ENCODE data around the gene FOXA3. TPM values are rescaled to one million over a fixed set of nuclear protein-coding genes. Genes with fewer than 3 reads are reported as not detected.
A peak's percentile ranks its signal among the peaks of the same experiment; 100 is the strongest.

Gene FOXA3
- not detected for total RNA-seq
- 0 reads per million in 2 donors for total RNA-seq

DNA sequence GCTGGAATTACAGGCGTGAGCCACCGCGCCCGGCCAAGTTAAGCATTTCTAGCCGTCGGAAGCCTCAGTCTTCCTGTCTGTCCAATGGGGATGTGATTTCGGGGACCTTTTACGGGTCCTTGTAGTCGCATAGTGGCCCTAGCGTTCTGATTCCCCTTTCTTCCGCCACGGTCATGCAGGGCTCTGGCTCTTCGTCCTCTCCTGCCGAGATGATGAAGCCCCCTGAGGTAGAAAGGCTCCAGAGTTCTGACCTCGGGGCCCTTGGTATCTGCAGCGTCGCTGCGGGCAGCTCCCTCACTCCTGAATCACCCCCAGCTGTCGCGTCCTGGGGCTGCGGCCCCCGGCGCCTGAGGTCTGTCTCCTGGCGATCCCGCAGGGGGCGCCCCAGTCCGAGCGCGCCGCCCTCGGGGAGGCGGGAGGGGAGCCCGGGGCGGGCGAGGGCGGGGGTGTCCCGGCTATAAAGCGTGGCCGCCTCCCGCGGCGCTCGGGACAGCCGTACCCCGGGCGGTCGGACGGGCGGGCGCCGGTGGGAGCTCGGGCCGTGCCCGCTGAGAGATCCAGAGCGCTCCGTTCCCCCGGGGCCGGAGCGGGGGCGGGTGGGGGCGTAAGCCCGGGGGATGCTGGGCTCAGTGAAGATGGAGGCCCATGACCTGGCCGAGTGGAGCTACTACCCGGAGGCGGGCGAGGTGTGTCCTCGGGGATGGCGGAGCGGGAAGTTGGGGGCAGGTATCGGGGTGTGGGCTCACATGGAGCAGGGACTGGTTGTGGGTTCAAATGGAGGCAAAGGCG, at the start of gene FOXA3:
Gene FOXA3 (plus strand): TSS at position 487 of the 789 bp plus-strand sequence. CDS start 131 bp downstream, at position 618.
- Mint-ChIP-seq H3K27me3 (peaks cover 13% of the 10 kb centered on the region), H3K4me3 (peak within 1 kb of the TSS; percentile 100), H3K27ac (peak within 1 kb of the TSS; percentile 99), H3K36me3 (ENCODE audit: low read depth) (peaks cover 4% of the 10 kb centered on the region), H3K4me1 (peaks cover 35% of the 10 kb centered on the region)
- no peaks in the 10 kb centered on the region for H3K9me3 ChIP-seq (ENCODE audit: control insufficient read depth, low read length, poor library complexity, severe bottlenecking)
- DNase-seq (peak; percentile 47 to 58 (median 56)), ATAC-seq (peak; percentile 13)

DNA sequence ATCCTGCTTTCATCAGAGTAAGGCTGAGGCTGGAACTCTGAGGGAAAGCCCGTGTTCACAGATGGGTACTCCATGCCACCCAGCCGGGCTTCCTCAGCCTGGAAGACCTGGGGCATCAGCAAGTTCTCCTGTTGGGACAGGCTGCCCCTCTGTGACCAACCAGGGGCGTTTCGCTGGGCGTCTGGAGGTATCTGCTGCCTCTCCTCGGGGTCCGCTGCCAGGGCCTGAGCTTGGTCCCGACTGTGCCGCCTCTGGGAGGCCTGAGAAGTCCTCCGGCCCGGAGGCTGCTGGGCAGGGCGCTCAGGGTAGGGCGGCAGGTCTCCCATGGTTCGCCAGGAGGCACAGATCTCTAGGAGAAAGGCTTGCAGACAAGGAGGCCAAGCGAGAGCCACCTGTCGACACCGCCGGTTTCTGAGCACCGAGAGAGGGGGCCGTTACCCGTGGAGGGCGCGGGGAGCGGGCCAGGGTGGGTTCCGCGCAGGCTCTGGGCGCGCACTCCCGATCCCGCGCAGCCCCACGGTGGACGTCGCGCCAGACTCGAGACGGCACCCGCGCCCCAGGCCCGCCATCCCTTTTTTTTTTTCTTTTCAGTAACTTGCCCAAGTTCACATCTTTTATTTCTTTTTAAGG, 49.2 kb upstream of the FOXA3 start, which contains the start of gene RSPH6A:
Gene RSPH6A (minus strand): TSS at position 458 of the 630 bp plus-strand sequence. CDS start 132 bp downstream, at position 326.
- no peaks in the 10 kb centered on the region for H3K9me3 ChIP-seq (ENCODE audit: control insufficient read depth, low read length, poor library complexity, severe bottlenecking)
- DNase-seq (no peak), ATAC-seq (no peak)
- Mint-ChIP-seq H3K27ac (no peak within 1 kb of the TSS), H3K4me3 (peak within 1 kb of the TSS; percentile 19), H3K4me1 (no peaks in the 10 kb centered on the region), H3K27me3 (peaks cover 4% of the 10 kb centered on the region), H3K36me3 (ENCODE audit: low read depth) (no peaks in the 10 kb centered on the region)

DNA sequence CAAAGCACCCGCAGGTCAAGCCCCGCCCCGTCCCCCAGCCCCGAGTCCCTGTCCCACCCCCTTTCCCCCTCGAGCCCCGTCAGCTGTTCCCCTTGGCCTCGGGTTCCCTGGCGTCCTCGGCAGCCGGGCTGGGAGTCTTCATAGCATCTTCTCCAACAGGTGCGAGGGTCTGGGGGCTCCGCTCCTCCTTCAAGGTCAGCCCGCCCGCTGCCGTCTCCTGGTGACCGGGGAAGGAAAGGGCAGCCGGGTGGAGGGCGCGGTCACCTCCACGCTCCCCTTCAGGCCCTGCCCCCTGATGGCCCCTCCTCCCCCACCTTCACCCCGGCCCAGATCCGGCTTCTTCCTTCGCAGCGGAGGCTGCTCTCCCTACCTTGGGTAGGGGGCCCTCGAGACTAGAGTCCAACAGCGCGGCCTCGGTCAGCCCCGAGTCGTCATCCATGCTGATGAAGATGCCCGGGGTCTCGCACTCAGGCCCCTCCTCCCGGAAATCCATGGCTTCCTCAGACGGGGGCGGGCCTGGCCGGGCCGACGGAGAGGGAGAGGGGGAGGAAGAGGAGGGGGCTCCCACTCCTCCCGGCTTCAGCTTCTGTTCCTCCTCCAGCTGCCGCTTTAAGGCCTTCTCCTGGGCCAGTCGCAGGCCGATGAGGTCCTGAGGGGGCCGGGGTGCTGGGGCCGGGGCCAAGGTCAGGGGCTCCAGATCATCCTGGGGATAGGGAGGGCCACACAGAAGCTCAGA, 48.5 kb upstream of the FOXA3 start:
- ATAC-seq: no peak
- peaks cover 4% of the 10 kb centered on the region for H3K27me3 Mint-ChIP-seq
- peak overlapping the region; percentile 19 for H3K4me3 Mint-ChIP-seq
- DNase-seq: no peak
- H3K36me3 Mint-ChIP-seq (ENCODE audit: low read depth): no peaks in the 10 kb centered on the region
- H3K4me1 Mint-ChIP-seq: no peaks in the 10 kb centered on the region
- H3K9me3 ChIP-seq (ENCODE audit: control insufficient read depth, low read length, poor library complexity, severe bottlenecking): no peaks in the 10 kb centered on the region
- H3K27ac Mint-ChIP-seq: no peak overlapping the region

DNA sequence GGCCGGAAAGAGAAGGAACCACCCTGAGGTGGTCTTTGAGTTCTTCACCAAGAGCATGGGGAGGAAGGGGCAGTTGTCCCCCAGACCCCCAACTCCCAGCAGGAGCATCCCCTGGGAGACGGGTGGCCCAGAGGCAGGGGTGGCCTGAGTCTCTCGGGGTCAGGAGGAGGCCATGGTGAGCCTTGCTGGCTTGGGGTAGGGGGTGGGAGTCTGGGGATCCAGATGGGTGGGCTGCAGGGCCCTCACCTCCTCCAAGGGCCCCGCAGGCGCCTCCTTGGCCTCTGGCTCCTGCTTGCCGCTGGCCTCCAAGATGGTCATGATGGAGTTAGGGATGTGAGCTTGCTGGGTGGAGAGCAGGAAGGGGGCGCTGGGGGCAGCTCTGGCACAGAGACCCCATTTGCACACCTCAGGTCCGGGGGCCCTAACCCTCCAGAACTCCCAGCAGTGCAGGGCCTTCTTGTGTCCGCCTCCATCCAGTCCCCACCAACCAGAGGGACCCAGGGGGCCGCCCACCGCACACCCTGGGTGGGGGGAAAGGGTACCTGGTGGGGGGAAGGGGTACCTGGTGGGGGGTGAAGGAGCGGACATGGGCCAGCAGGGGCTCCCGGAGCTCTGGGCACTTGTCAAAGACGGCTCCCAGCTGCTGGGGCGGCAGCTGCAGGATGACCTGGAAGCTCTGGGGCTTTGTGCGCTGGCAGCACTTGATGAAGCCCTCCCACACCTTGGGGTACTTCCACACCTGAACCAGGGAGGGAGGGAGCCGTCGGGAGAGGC, 47.7 kb upstream of the FOXA3 start:
- Mint-ChIP-seq H3K4me3 (peak overlapping the region; percentile 19), H3K4me1 (no peaks in the 10 kb centered on the region), H3K27ac (no peak overlapping the region), H3K27me3 (peaks cover 4% of the 10 kb centered on the region), H3K36me3 (ENCODE audit: low read depth) (no peaks in the 10 kb centered on the region)
- no peaks in the 10 kb centered on the region for H3K9me3 ChIP-seq (ENCODE audit: control insufficient read depth, low read length, poor library complexity, severe bottlenecking)
- ATAC-seq (no peak), DNase-seq (no peak)

DNA sequence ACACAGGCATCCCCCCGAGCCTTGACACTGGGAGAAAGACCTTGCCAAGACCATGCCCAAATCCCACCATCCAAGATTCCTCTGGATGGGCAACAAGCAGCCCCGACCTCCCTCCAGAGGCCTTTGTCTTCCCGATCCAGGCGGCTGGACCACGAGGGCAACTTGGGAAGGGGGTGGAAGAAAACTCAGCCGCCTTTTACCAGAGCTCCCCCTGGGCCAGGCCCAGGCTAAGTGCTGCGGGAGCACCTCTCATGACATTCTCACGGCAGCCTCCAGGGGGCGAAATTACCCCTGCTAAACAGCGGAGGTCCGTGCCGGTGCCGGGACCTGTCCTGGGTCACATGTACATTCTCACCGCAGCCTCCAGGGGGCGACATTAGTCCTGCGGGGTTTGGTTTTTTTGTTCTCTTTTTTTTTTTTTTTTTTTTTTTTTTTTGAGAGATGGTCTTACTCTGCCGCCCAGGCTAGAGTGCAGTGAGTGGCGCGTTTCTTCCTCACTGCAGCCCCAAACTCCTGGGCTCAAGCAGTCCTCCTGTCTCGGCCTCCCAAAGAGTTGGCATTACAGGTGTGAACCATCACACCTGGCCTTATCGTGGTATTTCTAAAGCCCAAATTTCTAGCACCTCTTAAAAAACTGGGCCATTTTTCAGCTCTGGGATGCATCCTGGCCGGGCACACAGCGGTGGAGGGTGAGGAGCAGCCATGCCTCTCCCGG, 47.0 kb upstream of the FOXA3 start:
- Mint-ChIP-seq H3K4me1 (no peaks in the 10 kb centered on the region), H3K36me3 (ENCODE audit: low read depth) (no peaks in the 10 kb centered on the region), H3K27ac (peak overlapping the region; percentile 53), H3K4me3 (peak overlapping the region; percentile 36), H3K27me3 (peaks cover 2% of the 10 kb centered on the region)
- ATAC-seq: peak; percentile 100
- no peaks in the 10 kb centered on the region for H3K9me3 ChIP-seq (ENCODE audit: control insufficient read depth, low read length, poor library complexity, severe bottlenecking)
- peak; percentile 89 to 98 (median 93) for DNase-seq

DNA sequence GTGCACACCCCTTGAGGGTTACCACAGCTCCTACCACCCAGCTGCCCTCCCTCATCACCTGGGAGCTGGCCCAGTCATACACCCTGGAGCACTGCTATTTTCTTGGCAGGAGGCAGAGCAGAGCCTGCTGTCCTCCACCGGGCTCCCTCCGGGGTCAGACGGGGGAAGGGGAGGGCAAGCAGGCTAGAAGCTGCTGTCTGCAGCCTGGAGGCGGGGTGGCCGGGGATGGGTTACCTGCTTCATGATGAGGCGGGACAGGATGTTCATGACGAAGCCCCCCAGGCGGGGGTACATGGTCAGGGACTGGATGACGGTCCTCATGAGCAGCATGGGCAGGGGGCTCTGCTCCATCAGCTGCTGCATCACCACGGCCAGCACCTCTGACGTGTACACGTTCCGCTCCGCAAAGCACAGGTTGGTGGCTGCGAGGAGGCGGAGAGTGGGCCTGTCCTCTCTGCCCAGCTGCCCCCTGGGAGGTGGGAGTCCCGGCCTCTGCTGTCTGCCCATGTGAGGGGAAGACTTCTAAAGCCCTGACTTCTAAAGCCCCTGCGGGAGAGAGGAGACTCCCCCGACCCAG, 46.3 kb upstream of the FOXA3 start:
- DNase-seq: no peak
- no peaks in the 10 kb centered on the region for H3K36me3 Mint-ChIP-seq (ENCODE audit: low read depth)
- peak; percentile 4 for ATAC-seq
- no peaks in the 10 kb centered on the region for H3K27me3 Mint-ChIP-seq
- H3K4me1 Mint-ChIP-seq: no peaks in the 10 kb centered on the region
- no peaks in the 10 kb centered on the region for H3K9me3 ChIP-seq (ENCODE audit: control insufficient read depth, low read length, poor library complexity, severe bottlenecking)
- peak overlapping the region; percentile 53 for H3K27ac Mint-ChIP-seq
- H3K4me3 Mint-ChIP-seq: no peak overlapping the region

DNA sequence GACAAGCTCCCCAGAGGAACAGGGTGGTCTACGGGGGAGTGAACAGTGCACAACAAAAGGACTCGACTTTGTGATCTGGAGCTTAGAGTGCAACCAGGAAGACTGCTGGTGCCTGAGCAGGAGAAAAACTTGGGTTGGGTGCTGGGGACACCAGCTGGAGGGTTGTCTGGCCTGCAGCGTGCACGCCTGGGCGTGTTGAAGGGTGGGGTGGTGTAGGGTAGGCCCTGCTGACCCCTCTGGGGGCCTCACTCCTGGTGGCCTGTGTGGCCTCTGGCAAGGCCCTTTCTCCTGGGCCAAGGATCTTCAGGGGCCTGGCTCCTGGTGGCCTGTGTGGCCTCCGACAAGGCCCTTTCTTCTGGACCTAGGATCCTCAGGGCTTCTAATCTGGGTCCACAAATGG, 44.4 kb upstream of the FOXA3 start:
- DNase-seq: no peak
- no peak for ATAC-seq
- no peak overlapping the region for H3K27ac Mint-ChIP-seq

DNA sequence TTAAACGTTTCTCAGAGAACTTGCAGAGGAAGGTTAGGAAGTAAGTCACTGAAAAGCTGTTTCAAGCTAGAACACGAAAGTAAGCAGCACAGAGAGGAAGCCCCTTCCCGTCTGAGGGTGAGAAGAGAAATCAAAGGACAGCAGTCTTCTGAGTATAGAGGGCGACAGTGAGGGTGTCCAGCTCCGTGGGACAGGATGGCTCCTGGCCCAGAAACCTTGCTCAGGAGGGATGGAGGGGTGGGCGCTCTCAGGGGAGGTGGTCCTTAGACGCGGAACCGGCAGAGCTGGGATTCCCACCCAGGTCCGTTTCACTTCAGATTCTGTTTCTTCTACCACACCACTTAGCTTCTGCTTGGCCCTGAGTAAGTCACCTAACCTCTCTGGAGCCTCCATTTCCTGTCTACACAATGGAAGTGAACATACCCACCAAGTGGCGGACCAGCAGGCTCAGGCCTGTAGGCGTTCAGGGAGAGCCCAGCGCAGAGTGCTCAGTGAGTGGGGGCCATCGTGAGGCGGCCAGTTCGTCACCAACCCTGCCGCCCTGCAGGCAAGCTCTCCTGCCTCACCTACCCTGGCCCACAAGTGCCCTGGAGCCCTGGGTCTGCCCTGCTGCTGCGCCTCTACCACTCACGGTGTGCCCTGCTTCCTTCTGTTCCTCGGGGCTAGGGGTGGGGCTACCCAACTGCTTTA, 43.6 kb upstream of the FOXA3 start:
- ATAC-seq: no peak
- peaks cover 2% of the 10 kb centered on the region for H3K4me1 Mint-ChIP-seq
- H3K27ac Mint-ChIP-seq: no peak overlapping the region
- no peak for DNase-seq
- H3K4me3 Mint-ChIP-seq: no peak overlapping the region
- H3K9me3 ChIP-seq (ENCODE audit: control insufficient read depth, low read length, poor library complexity, severe bottlenecking): no peaks in the 10 kb centered on the region
- no peaks in the 10 kb centered on the region for H3K27me3 Mint-ChIP-seq
- no peaks in the 10 kb centered on the region for H3K36me3 Mint-ChIP-seq (ENCODE audit: low read depth)

More for the DNA sequence above, 44.4 kb upstream of the FOXA3 start:
- H3K4me1 Mint-ChIP-seq: peaks cover 2% of the 10 kb centered on the region
- no peaks in the 10 kb centered on the region for H3K9me3 ChIP-seq (ENCODE audit: control insufficient read depth, low read length, poor library complexity, severe bottlenecking)
- H3K27me3 Mint-ChIP-seq: no peaks in the 10 kb centered on the region
- no peaks in the 10 kb centered on the region for H3K36me3 Mint-ChIP-seq (ENCODE audit: low read depth)
- no peak overlapping the region for H3K4me3 Mint-ChIP-seq

DNA sequence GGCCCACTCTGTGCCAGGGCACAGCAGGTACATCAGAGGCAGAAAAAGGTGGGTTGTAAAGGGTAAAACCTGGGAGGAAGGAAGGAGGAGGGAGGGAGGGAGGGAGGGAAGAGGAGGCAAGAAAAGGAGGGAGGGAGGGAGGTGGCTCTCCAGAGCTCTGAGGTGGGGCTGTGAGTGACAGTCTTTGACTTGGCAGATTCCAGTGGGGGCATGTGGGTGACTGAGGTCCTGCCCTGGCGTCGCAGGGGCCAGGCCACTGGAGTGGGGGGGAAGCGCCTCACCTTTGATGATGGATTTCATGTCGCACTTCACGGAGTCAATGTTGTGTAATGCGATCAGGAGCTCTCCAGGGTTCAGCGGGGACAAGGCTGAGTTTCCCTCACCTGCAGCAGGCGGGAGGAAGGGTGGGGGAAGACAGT, 43.0 kb upstream of the FOXA3 start:
- Mint-ChIP-seq H3K27me3 (no peaks in the 10 kb centered on the region), H3K27ac (no peak overlapping the region), H3K36me3 (ENCODE audit: low read depth) (no peaks in the 10 kb centered on the region), H3K4me3 (no peak overlapping the region), H3K4me1 (peaks cover 2% of the 10 kb centered on the region)
- H3K9me3 ChIP-seq (ENCODE audit: control insufficient read depth, low read length, poor library complexity, severe bottlenecking): no peaks in the 10 kb centered on the region
- DNase-seq (no peak), ATAC-seq (no peak)

DNA sequence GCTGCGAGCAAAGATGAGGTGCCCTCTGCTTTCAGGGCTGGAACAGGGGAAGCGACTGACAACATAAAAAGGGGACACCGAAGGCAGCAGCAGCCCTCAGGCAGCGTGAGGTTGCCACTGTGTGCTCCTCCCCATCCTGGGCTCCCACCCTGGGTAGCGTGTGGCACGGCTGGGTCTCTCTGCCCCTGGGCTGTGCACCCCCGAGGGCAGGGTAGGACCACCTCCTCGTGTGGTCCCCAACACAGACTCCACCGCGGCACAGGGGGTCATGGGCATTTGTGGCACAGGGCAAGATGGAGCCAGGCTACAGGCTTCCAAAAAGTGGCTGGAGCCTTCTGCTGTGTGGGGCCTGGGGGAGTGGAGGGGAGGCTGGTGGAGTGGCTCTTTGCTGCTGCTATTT, 42.6 kb upstream of the FOXA3 start:
- H3K4me3 Mint-ChIP-seq: no peak overlapping the region
- no peaks in the 10 kb centered on the region for H3K27me3 Mint-ChIP-seq
- H3K9me3 ChIP-seq (ENCODE audit: control insufficient read depth, low read length, poor library complexity, severe bottlenecking): no peaks in the 10 kb centered on the region
- peaks cover 2% of the 10 kb centered on the region for H3K4me1 Mint-ChIP-seq
- no peak for DNase-seq
- ATAC-seq: no peak
- H3K27ac Mint-ChIP-seq: no peak overlapping the region
- no peaks in the 10 kb centered on the region for H3K36me3 Mint-ChIP-seq (ENCODE audit: low read depth)

DNA sequence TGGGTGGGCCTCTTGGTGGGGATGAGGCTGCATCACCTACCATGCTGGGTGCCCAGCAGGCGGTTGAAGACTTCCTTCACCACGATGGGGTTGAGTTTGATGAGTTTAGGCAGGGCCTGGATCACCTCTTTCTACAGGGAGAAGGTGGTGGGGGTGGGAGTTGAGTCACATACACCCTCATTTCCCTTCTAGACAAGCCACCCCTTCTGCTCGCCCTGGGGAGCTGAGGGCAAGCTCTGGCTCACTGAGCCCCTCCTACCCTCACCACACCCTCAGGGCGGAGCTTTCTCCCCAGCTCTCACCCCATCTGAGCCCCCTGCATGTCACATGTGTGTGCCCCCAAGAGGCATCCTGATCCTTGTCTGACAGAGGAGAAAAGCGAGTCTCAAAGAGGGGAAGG, 41.4 kb upstream of the FOXA3 start:
- no peaks in the 10 kb centered on the region for H3K9me3 ChIP-seq (ENCODE audit: control insufficient read depth, low read length, poor library complexity, severe bottlenecking)
- no peak for DNase-seq
- Mint-ChIP-seq H3K4me3 (no peak overlapping the region), H3K27me3 (no peaks in the 10 kb centered on the region), H3K27ac (peak overlapping the region; percentile 54), H3K36me3 (ENCODE audit: low read depth) (no peaks in the 10 kb centered on the region), H3K4me1 (peaks cover 4% of the 10 kb centered on the region)
- no peak for ATAC-seq

All from T-helper 17 cell (primary cell).